ENCODE data around the gene SHFL. TPM values are rescaled to one million over a fixed set of nuclear protein-coding genes. Genes with fewer than 3 reads are reported as not detected.

The SHFL gene
- total RNA-seq, 1 donor from 2014 or later = 35.3 TPM

DNA sequence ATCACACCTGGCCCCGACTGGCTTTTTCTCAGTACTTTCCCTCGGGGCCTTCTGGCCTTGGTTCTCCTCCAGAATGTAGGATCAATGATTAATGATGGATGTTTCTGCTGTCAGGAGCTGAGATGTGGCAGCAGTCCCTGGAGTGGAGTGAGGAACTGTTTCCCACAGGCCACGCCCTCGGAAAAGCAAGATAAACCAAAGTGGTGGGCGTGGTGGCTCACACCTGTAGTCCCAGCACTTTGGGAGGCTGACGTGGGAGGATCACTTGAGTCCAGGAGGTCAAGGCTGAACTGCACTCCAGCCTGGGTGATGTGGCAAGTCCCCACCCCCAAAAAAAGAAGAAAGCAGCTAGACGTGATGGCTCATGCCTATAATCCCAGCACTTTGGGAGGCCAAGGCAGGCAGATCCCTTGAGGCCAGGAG is 7.1 kb upstream of the SHFL start:
- peaks cover 2% of the 10 kb centered on the region for H3K27me3 ChIP-seq (ENCODE audit: control insufficient read depth, insufficient read depth, low read length)
- TF ChIP-seq, protein P1, sequence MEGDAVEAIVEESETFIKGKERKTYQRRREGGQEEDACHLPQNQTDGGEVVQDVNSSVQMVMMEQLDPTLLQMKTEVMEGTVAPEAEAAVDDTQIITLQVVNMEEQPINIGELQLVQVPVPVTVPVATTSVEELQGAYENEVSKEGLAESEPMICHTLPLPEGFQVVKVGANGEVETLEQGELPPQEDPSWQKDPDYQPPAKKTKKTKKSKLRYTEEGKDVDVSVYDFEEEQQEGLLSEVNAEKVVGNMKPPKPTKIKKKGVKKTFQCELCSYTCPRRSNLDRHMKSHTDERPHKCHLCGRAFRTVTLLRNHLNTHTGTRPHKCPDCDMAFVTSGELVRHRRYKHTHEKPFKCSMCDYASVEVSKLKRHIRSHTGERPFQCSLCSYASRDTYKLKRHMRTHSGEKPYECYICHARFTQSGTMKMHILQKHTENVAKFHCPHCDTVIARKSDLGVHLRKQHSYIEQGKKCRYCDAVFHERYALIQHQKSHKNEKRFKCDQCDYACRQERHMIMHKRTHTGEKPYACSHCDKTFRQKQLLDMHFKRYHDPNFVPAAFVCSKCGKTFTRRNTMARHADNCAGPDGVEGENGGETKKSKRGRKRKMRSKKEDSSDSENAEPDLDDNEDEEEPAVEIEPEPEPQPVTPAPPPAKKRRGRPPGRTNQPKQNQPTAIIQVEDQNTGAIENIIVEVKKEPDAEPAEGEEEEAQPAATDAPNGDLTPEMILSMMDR (IDR thresholded peaks at IDR 0.05; ENCODE audit: insufficient read depth, low read length, poor library complexity, severe bottlenecking) = no peak
- DNase-seq (ENCODE audit: low read depth) = no peak
- H3K4me3 ChIP-seq (ENCODE audit: low read depth, low read length) = no peak overlapping the region
- H3K36me3 ChIP-seq (ENCODE audit: control insufficient read depth, insufficient read depth, low read length) = no peaks in the 10 kb centered on the region

DNA sequence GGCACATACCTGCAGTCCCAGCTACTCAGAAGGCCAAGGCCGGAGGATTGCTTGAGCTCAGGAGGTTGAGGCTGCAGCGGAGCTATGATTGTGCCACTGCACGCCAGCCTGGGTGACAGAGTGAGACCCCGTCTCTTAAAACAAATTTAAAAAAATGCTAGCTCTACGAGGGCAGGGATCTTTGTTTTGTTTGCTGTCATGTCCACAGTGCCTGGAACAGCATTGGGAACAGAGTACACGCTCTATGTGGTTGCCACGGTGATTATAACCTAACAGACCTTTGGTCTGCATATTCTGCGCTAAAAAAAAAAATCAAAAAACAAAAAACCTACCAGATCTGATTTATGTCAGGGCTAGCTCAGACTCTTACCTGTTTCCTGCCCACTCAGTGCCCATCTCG is 2.2 kb upstream of the SHFL start:
- Histone ChIP-seq H3K27me3 (ENCODE audit: control insufficient read depth, insufficient read depth, low read length) (peaks cover 2% of the 10 kb centered on the region), H3K4me3 (ENCODE audit: low read depth, low read length) (no peak overlapping the region), H3K36me3 (ENCODE audit: control insufficient read depth, insufficient read depth, low read length) (no peaks in the 10 kb centered on the region)
- TF ChIP-seq, protein P1 (IDR thresholded peaks at IDR 0.05; ENCODE audit: insufficient read depth, low read length, poor library complexity, severe bottlenecking) = no peak
- DNase-seq (ENCODE audit: low read depth) = no peak

DNA sequence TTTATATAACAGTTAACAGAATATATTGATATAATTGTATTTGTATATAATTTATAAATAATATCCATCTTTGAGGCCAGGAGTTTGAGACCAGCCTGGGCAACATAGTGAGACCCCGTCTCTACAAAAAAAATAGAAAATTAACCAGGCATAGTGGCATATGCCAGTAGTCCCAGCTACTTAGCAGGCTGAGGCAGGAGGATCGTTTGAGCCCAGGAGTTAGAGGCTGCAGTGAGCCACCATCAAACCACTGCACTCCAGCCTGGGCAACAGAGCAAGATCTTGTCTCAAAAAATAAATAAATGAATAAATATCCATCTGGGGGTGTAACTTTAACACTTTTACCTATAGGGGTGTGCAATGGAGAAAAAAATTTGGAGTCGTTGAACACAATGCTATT is 1.3 kb upstream of the SHFL start:
- TF ChIP-seq, protein P1 (IDR thresholded peaks at IDR 0.05; ENCODE audit: insufficient read depth, low read length, poor library complexity, severe bottlenecking) = no peak
- Histone ChIP-seq H3K4me3 (ENCODE audit: low read depth, low read length) (no peak overlapping the region), H3K36me3 (ENCODE audit: control insufficient read depth, insufficient read depth, low read length) (no peaks in the 10 kb centered on the region), H3K27me3 (ENCODE audit: control insufficient read depth, insufficient read depth, low read length) (no peaks in the 10 kb centered on the region)
- DNase-seq (ENCODE audit: low read depth) = no peak

DNA sequence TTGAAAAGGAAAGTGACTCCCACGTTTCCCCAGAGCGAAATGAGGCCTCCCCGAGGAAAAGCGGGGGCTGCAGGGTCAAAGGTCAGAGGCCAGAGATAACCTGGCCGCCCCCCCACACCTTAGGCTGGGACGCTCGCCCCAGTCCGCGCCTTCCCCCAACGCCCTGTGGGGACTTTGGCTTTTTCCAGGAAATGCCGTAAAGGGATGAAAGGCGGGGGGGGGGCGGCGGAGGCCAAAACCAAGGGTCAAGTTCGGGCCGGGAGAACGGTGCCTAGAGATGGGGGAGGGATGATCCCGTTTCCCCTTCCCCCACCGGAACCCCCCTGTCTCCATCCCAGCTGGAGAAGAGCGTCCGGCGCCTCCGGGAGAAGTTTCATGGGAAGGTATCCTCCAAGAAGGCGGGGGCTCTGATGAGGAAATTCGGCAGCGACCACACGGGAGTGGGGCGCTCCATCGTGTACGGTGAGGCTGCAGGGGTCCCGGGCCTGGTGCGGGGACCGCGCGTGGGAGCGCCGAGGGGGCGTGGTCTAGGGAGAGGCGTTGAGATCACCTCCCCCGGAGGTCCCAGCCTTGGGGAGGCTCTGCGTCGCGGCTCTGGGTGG is 575 bp downstream of the SHFL start:
- TF ChIP-seq, protein P1 (IDR thresholded peaks at IDR 0.05; ENCODE audit: insufficient read depth, low read length, poor library complexity, severe bottlenecking) = no peak
- DNase-seq (ENCODE audit: low read depth) = no peak
- Histone ChIP-seq H3K4me3 (ENCODE audit: low read depth, low read length) (peak overlapping the region; percentile 95), H3K36me3 (ENCODE audit: control insufficient read depth, insufficient read depth, low read length) (no peaks in the 10 kb centered on the region), H3K27me3 (ENCODE audit: control insufficient read depth, insufficient read depth, low read length) (no peaks in the 10 kb centered on the region)

DNA sequence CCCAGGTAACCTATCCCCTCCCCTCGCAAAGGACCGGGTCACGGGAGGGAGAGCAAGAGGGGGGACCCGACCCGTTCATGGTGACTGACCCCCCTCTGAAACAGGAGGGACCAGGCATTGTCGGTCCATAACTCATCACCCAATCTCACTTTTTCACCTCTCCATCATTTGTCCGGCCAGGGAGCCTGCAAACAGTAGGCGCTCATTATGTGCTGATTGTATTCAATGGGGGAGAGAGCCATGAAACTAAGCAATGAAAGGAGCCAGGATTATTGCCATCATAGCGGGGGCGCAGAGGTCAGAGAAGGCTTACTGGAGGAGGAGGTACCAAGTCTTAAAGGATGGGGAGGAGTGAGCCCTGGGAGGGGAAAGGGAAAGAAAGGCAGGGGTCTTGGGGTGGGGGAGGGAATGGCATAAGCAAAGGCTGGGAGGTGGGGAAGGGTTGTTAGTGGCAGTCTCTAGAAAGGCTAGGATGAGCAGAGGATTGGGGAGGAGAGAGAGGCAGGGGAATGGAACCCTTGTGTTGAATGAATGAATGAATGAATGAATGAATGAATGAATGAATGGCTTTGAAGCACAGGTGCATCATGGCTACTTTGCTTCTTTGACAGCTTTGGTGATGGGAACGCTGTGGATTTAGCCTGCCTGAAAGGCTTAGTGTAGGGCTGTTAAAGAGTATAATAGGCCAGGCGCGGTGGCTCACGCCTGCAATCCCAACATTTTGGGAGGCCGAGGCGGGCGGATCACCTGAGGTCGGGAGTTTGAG is 1.4 kb downstream of the SHFL start:
- H3K36me3 ChIP-seq (ENCODE audit: control insufficient read depth, insufficient read depth, low read length) = no peaks in the 10 kb centered on the region
- no peak overlapping the region for H3K4me3 ChIP-seq (ENCODE audit: low read depth, low read length)
- TF ChIP-seq, protein P1 (IDR thresholded peaks at IDR 0.05; ENCODE audit: insufficient read depth, low read length, poor library complexity, severe bottlenecking) = no peak
- no peak for DNase-seq (ENCODE audit: low read depth)
- H3K27me3 ChIP-seq (ENCODE audit: control insufficient read depth, insufficient read depth, low read length) = no peaks in the 10 kb centered on the region
